ENCODE data around the gene GARIN5B. TPM values are rescaled to one million over a fixed set of nuclear protein-coding genes. Genes with fewer than 3 reads are reported as not detected.
A peak's percentile ranks its signal among the peaks of the same experiment; 100 is the strongest.

Gene GARIN5B
- total RNA-seq, 1 experiment from 2014 or later, result 0.13 TPM

GRCh38 chr19:55398200-55398925 lies 35.3 kb upstream of the GARIN5B start:
- H3K23ac ChIP-seq (ENCODE audit: insufficient read length, low read depth, low read length), result no peak overlapping the region
- no peak overlapping the region for H2BK15ac ChIP-seq (ENCODE audit: low read depth, low read length)
- H2BK20ac ChIP-seq (ENCODE audit: low read depth, low read length, poor library complexity, severe bottlenecking), result no peak overlapping the region
- H3K9me3 ChIP-seq (ENCODE audit: control insufficient read depth, low read depth, low read length), result no peaks in the 10 kb centered on the region
- H3K79me2 ChIP-seq (ENCODE audit: insufficient read depth, low read length), result no peaks in the 10 kb centered on the region
- no peak overlapping the region for H2BK120ac ChIP-seq (ENCODE audit: low read depth, low read length, poor library complexity, severe bottlenecking)
- no peak overlapping the region for H3T11ph ChIP-seq (ENCODE audit: low read length)
- Mint-ChIP-seq H3K9me3 (no peaks in the 10 kb centered on the region), H3K4me1 (peaks cover 9 to 22% of the 10 kb centered on the region in 2 experiments), H3K36me3 (ENCODE audit: insufficient read depth in 1 of 3, low read depth in 3 of 3) (peaks cover 21 to 29% (median 25%) of the 10 kb centered on the region in 3 experiments; a peak in 6 of 7 replicates), H3K27ac (peak overlapping the region in 1 of 3 experiments; percentile 96; a peak in 1 of 7 replicates), H3K27me3 (ENCODE audit: low read depth) (peaks cover 8% of the 10 kb centered on the region), H3K4me3 (peak overlapping the region in 1 of 2 experiments; percentile 45; a peak in 1 of 5 replicates)
- no peak overlapping the region for H3K14ac ChIP-seq (ENCODE audit: insufficient read depth, low read length)
- H4K91ac ChIP-seq (ENCODE audit: insufficient read length, low read depth, low read length), result no peak overlapping the region
- DNase-seq, result no peak
- no peak overlapping the region for H3K56ac ChIP-seq (ENCODE audit: insufficient read length, low read depth, low read length)
- no peak overlapping the region for H3K9ac ChIP-seq (ENCODE audit: extremely low read depth, insufficient read length, low read length)
- no peak overlapping the region for H2AK5ac ChIP-seq (ENCODE audit: insufficient read length, low read length)
- TF ChIP-seq CTCF (conservative IDR thresholded peaks at IDR 0.05), result no peak
- H2BK5ac ChIP-seq (ENCODE audit: insufficient read length, low read length), result no peak overlapping the region
- H3K27me3 ChIP-seq (ENCODE audit: insufficient read depth, low read length), result no peaks in the 10 kb centered on the region
- no peak overlapping the region for H3K4me2 ChIP-seq (ENCODE audit: insufficient read depth, insufficient read length, low read length)
- H3K4me1 ChIP-seq (ENCODE audit: insufficient read depth, low read length), result no peaks in the 10 kb centered on the region; the same call in 1 of the 2 replicates
- WGBS (ENCODE audit: extremely low coverage, insufficient read length, low lambda C conversion rate), result no CpG with 5 or more reads among the region's 12 CpGs
- H2AFZ ChIP-seq (ENCODE audit: low read length), result no peak overlapping the region
- no peak overlapping the region for H4K8ac ChIP-seq (replicated peaks; ENCODE audit: insufficient read length, low read depth, low read length)
- no peak overlapping the region for H3K4ac ChIP-seq (ENCODE audit: low read depth, low read length)
- H3K27ac ChIP-seq (ENCODE audit: insufficient read length, low read depth, low read length), result no peak overlapping the region
- no peak overlapping the region for H3K18ac ChIP-seq (ENCODE audit: insufficient read length, low read depth, low read length)
- no peak overlapping the region for H2BK12ac ChIP-seq (ENCODE audit: insufficient read length, low read depth, low read length)
- H4K20me1 ChIP-seq (ENCODE audit: control insufficient read depth, insufficient read depth, insufficient read length), result no peaks in the 10 kb centered on the region
- no peaks in the 10 kb centered on the region for H3K79me1 ChIP-seq (ENCODE audit: insufficient read depth, low read depth, low read length, poor library complexity, severe bottlenecking)
- no peaks in the 10 kb centered on the region for H3K23me2 ChIP-seq (ENCODE audit: insufficient read length, low read depth, low read length, poor library complexity, severe bottlenecking)
- H4K5ac ChIP-seq (ENCODE audit: insufficient read length, low read depth, low read length), result no peak overlapping the region
